Activated naive CD8-positive, alpha-beta T cell treated with anti-CD3 and anti-CD28 coated beads, Interleukin-2, amount 50 U/mL, for 16 hours (primary cell): Measurements from ENCODE around the gene GTF2IRD1.
"Not testable (repeated sequence)": the region's sequence is repeated elsewhere in the genome, so short reads cannot be mapped to it uniquely, and the experiment has no call there.

ENCODE experiments used
- DNase-seq: peaks from one replicate; pipeline ENCODE4 v3.0.0-alpha.2; 2020; ENCODE audit warnings: low read depth, low spot score

The GTF2IRD1 gene

GRCh38 chr7:74470504-74470903, 16.8 kb downstream of the GTF2IRD1 start:
- DNase-seq = no peak

DNA sequence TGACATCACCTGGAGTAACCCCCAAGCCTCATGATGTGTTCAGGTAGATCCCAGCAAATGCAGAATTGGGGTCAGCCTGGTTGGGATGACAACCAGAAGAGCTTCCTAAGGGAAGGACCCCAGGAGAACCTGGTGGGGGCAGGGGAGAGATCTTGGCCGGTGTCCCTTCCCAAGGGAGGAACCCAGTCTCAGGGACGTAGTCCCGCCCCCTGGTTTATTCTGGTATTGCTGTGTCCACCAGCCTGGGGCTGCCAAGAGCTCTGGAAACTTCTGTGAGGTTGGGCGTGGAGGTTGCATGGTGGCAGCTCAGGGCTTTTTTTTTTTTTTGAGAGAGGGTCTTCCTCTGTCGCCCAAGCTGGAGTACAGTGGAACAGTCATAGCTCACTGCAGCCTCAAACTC, 19.4 kb downstream of the GTF2IRD1 start:
- no peak for DNase-seq

DNA sequence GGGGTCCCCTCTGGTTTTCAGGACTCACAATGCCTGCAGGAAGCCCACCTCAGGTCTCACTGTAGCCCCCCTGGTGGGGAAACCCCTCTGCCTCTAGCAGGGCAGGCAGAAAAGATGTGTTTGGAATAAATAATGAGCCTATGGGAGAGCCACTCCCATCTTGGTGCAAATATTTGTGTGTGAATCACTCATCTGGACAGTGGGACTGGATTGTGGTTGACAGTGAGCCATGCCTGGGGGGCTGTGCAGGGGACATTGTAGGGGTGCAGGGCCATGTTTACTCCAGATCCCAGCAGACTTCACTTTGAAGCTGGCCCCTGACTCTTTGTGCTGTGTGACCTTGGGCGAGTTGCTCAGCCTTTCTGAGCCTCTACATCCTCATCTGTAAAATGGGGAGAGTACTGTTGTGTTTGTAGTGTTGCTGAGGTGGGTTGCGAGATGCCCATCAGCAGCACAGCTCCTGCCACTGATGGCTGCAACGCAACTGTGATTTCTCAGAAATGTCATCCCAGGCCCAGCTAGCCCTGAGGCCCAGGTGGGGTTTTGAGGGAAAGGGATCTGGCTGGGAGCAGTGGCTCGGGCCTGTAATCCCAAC, 20.7 kb downstream of the GTF2IRD1 start:
- no peak for DNase-seq

- DNase-seq = no peak
Measured at GRCh38 chr7:74475243-74475986, 21.7 kb downstream of the GTF2IRD1 start.

DNA sequence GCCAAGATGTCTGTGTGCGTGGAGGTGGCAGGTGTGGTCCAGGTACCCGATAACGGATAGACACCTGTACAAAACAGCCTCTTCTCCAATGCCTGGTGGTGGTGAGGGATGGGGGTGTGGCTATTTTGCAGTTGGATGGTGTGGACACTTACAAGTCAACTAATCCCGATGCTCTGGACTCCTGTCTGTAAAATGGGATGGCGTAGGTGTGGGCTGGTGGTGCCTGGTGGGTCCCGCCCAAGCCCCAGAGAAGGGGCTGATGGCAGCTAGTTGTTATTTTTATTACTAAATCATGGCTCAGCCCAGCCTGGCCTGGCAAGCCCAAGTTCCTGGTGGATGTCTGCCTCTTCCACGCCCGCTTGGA, 22.3 kb downstream of the GTF2IRD1 start:
- DNase-seq = no peak

DNA sequence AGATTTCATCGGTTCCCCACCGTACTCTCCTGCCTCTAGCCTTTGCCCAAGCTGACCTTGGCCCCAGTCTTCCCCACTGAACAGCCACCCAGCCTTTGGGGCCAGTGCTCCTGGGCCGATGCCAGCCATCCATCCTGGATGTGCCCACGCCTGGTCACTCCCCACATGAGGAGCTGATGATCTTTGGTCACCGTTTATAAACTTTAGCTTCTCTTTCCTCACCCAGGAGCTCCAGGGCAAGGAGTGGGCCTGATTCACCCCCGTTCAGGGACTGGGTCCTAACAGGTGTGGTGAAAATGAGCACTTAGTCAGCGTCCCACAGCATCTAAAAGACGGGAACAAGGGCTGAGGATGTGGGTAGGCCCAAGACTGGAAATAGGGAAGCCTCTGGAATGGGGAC, 22.9 kb downstream of the GTF2IRD1 start:
- DNase-seq = no peak

DNA sequence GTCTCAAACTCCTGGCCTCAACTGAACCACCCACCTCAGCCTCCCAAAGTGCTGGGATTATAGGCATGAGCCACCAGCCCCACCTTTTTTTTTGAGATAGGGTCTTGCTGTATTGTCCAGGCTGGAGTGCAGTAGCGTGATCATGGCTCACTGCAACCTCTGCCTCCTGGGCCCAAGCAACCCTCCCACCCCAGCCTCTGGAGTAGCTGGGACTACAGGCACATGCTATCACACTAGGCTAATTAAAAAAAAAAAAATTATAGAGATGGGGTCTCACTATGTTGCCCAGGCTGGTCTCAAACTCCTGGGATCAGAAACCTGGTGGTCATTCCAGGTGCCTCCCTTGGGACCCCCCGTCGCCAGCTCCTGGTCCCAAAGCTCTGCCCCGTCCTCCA, 25.0 kb downstream of the GTF2IRD1 start:
- no peak for DNase-seq

DNA sequence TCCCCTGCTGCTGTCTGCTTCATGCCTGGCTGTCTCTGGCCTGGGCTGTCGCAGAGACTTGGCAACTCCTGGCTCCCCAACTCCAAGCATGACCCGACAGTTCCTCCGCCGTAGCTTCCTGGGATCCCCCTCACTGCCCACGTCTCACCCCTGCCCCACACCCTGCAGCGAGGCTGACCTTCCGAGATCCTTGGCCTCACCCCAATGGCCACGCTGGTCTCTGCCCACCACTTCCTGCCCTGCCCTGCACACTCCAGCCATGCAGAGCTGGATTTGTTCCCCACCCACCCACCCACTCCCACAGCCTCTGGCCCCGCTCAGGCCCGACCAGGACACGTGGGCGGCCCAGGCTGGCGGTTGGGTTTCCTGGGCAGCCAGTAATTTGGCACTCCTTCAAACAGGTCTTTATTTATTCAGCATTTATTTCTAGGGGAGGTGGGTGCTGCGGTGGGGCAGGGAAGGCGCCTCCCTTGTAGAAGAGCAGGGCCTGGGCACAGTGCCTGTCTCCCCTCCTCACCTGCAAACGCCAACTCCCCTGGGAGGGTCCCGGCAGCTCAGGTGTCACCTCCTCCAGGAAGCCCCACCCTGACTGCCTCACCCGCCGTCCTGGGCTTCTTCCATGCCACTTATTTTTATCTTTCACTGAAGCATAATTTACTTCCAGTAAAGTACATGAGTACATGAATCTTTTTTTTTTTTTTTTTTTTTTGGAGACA, 25.5 kb downstream of the GTF2IRD1 start:
- no peak for DNase-seq

GRCh38 chr7:74479961-74480829, 26.5 kb downstream of the GTF2IRD1 start:
- no peak for DNase-seq

GRCh38 chr7:74480861-74481417, 27.2 kb downstream of the GTF2IRD1 start:
- DNase-seq = no peak

DNA sequence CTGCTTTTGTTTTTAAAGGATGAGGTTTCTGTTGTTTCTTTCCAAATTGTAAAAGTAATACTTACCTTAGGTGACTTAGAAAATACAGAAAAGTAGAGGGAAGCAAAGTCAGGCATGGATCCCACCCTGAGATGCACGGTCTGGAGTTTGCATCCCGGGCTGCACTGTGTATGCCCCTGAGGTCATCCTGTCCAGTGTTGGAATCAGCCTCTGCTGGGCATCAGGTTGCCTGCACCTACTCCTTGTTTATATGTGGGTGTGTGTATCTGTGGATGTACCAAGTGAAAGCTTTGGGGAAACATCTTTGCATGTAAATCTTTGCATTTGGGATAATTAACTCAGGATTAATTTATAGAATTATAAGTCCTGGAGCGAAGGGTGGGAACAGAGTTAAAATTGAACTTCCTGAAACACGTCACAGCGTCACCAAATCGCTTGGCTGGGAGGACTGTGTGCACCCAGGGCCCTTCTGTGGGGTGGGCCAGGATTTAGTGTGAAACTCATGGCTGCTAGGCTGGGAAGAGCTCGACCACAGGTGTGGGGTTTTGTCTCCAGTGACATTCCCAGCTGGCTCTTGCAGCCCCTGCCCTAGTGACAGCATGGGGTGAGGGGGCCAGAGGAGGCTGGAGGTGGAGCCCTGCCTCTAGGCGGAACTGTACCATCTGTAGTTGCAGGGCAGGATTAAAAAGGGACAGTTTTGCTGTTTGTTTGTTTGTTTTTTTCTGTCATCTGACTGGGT, 27.9 kb downstream of the GTF2IRD1 start:
- DNase-seq = no peak

DNA sequence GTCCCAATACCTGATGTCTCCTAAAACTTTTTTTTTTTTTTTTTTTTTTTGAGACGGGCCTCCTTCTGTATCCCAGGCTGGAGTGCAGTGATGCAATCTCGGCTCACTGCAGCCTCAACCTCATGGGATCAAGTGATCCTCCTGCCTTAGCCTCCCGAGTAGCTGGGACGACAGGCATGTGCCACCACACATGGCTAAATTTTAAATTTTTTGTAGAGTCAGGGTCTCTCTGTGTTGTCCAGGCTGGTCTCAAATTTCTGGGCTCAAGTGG, 28.4 kb downstream of the GTF2IRD1 start:
- no peak for DNase-seq

- DNase-seq = no peak
Measured at GRCh38 chr7:74482629-74483401, 29.1 kb downstream of the GTF2IRD1 start.

GRCh38 chr7:74483402-74484336, 30.0 kb downstream of the GTF2IRD1 start:
- DNase-seq = no peak

DNA sequence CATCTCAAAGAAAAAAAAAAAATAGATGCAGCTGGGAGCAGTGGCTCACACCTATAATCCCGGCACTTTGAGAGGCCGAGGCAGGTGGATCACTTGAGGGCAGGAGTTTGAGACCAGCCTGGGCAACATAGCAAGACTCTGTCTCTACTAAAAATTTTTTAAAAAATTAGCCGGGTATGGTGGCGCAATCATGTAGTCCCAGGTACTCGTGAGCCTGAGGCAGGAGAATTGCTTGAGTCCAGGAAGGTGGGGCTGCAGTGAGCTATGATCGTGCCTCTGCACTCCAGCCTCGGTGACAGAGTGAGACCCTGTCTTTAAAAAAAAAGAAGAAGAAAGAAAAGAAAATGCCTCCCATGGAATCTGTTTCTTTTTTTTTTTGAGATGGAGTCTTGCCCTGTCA, 31.9 kb downstream of the GTF2IRD1 start:
- DNase-seq = no peak

DNA sequence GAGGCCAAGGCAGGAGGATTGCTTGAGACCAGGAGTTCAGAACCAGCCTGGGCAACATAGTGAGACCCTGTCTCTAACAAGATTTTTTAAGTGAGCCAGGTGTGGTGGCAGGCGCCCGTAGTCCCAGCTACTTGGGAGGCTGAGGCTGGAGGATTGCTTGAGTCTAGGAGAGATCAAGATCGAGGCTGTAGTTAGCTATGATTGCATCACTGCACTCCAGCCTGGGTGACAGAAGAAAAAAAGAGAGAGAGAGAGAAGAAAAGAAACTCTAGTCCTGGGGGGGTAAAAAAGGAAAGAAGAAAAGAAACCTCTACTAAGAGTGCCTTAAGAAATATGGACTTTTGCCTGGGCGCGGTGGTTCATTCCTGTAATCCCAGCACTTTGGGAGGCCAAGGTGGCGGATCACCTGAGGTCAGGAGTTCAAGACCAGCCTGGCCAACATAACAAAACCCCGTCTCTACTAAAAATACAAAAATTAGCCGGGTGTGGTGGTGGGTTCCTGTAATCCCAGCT, 34.9 kb downstream of the GTF2IRD1 start:
- DNase-seq = not testable (repeated sequence)

GRCh38 chr7:74489997-74490945, 36.6 kb downstream of the GTF2IRD1 start:
- no peak for DNase-seq

DNA sequence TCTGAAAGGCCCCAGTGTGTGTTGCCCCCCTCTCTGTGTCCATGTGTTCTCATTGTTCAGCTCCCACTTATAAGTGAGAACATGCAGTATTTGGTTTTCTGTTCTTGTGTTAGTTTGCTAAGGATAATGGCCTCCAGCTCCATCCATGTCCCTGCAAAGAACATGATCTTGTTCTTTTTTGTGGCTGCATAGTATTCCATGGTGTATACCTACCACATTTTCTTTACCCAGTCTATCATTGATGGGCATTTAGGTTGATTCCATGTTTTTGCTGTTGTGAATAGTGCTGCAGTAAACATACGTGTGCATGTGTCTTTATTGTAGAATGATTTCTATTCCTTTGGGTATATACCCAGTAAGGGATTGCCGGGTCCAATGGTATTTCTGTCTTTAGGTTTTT, 37.8 kb downstream of the GTF2IRD1 start:
- DNase-seq = not testable (repeated sequence)
